ENCODE results near the gene DPP8. TPM values are rescaled to one million over a fixed set of nuclear protein-coding genes. Genes with fewer than 3 reads are reported as not detected.

The DPP8 gene
- total RNA-seq, 1 donor from 2014 or later: 30.8 TPM

- TF ChIP-seq CTCF (IDR thresholded peaks at IDR 0.05; ENCODE audit: insufficient read depth, low read length, poor library complexity, severe bottlenecking): no peak
- peaks cover 24% of the 10 kb centered on the region for H3K27me3 ChIP-seq (ENCODE audit: control insufficient read depth, insufficient read depth, low read length)
- H3K4me3 ChIP-seq (ENCODE audit: low read depth, low read length): no peak overlapping the region
- no peak for DNase-seq (ENCODE audit: low read depth)
- H3K36me3 ChIP-seq (ENCODE audit: control insufficient read depth, insufficient read depth, low read length): no peaks in the 10 kb centered on the region
Measured at GRCh38 chr15:65394280-65394789, 123.2 kb downstream of the DPP8 start.

- Histone ChIP-seq H3K4me3 (ENCODE audit: low read depth, low read length) (no peak overlapping the region), H3K36me3 (ENCODE audit: control insufficient read depth, insufficient read depth, low read length) (no peaks in the 10 kb centered on the region), H3K27me3 (ENCODE audit: control insufficient read depth, insufficient read depth, low read length) (peaks cover 24% of the 10 kb centered on the region)
- no peak for TF ChIP-seq CTCF (IDR thresholded peaks at IDR 0.05; ENCODE audit: insufficient read depth, low read length, poor library complexity, severe bottlenecking)
- no peak for DNase-seq (ENCODE audit: low read depth)
Measured at GRCh38 chr15:65393557-65393956, 123.9 kb downstream of the DPP8 start.

- Histone ChIP-seq H3K4me3 (ENCODE audit: low read depth, low read length) (no peak overlapping the region), H3K36me3 (ENCODE audit: control insufficient read depth, insufficient read depth, low read length) (no peaks in the 10 kb centered on the region), H3K27me3 (ENCODE audit: control insufficient read depth, insufficient read depth, low read length) (peaks cover 24% of the 10 kb centered on the region)
- TF ChIP-seq CTCF (IDR thresholded peaks at IDR 0.05; ENCODE audit: insufficient read depth, low read length, poor library complexity, severe bottlenecking): no peak
- DNase-seq (ENCODE audit: low read depth): no peak
Measured at GRCh38 chr15:65393091-65393490, 124.4 kb downstream of the DPP8 start.

Other genes with a start within 250 kb of the DPP8 start
- 9.2 and 11.8 TPM in 2 replicates for gene PARP16, start 230.8 kb downstream of the DPP8 start, total RNA-seq
- not detected in 2 replicates for gene RNU5A-1, start 221.6 kb downstream of the DPP8 start, total RNA-seq
- gene RNU5B-1, start 213.0 kb downstream of the DPP8 start, total RNA-seq: not detected in 2 replicates
- 0.13 and 0.27 TPM in 2 replicates for gene IGDCC3, start 139.7 kb downstream of the DPP8 start, total RNA-seq
- gene IGDCC4, start 94.7 kb downstream of the DPP8 start, total RNA-seq: 16.5 and 18.1 TPM in 2 replicates
- gene HACD3, start 12.8 kb upstream of the DPP8 start, total RNA-seq: 92.7 and 99.6 TPM in 2 replicates
- gene INTS14, start 93.4 kb upstream of the DPP8 start, total RNA-seq: 36.5 and 49.3 TPM in 2 replicates
- gene SLC24A1, start 104.2 kb upstream of the DPP8 start, total RNA-seq: 11.3 and 17.8 TPM in 2 replicates

All from kidney epithelial cell (primary cell).